K562 (cell line): Measurements from ENCODE around the gene DNAJC1. TPM values are rescaled to one million over a fixed set of nuclear protein-coding genes. Genes with fewer than 3 reads are reported as not detected.

ENCODE experiments used
- ARID1B ChIP-seq: fragments of 450-650 bp; IDR thresholded peaks from 2 replicates; pipeline ENCODE4 v1.6.1; 2016; ENCODE audit warnings: antibody characterized with exemption, mild to moderate bottlenecking, inconsistent platforms
- BCOR ChIP-seq: fragments of 450-650 bp; IDR thresholded peaks from 2 replicates; pipeline ENCODE4 v1.6.1; 2016
- BRD4 ChIP-seq: fragments of 200-600 bp; sonication (generic); IDR thresholded peaks from 2 replicates; pipeline ENCODE4 v1.6.1; 2017; ENCODE audit warnings: inconsistent platforms
- C11orf30 ChIP-seq: fragments of 450-650 bp; IDR thresholded peaks from 2 replicates; pipeline ENCODE4 v1.6.1; 2016; ENCODE audit warnings: low read depth, mild to moderate bottlenecking
- CBX5 ChIP-seq: IDR thresholded peaks from 2 replicates; pipeline ENCODE4 v1.6.1; 2014; ENCODE audit warnings: low read depth, borderline replicate concordance
- CREB1 ChIP-seq, 2 experiments: sonication (generic) in 1 of 2; formaldehyde crosslinking in 1 of 2; IDR thresholded peaks; 2 replicates each; pipeline versions ENCODE4 v1.6.1 to v1.8.0; 2012 to 2022; ENCODE audit warnings: inconsistent platforms in 1 of 2, mild to moderate bottlenecking in 1 of 2, missing genetic modification reagents in 1 of 2, moderate library complexity in 1 of 2
- ESRRA ChIP-seq: fragments of 450-650 bp; IDR thresholded peaks from 2 replicates; pipeline ENCODE4 v1.6.1; 2014; ENCODE audit warnings: low read depth, mild to moderate bottlenecking, moderate library complexity, borderline replicate concordance
- ETV6 ChIP-seq, 3 experiments: fragments of 150-350 bp in 1 of 3; sonication (generic) in 1 of 3; formaldehyde crosslinking in 1 of 3; IDR thresholded peaks; 2 replicates each; pipeline versions ENCODE4 v1.6.1 to v1.8.0; 2014 to 2022; ENCODE audit warnings: borderline replicate concordance in 2 of 3, low read depth in 2 of 3, antibody characterized with exemption in 1 of 3, low read length in 1 of 3, mild to moderate bottlenecking in 1 of 3, missing genetic modification reagents in 1 of 3
- GTF2B ChIP-seq: IDR thresholded peaks from 2 replicates; pipeline ENCODE4 v1.6.1; 2011; ENCODE audit not compliant: insufficient read length; ENCODE audit errors: extremely low read depth
- HDAC2 ChIP-seq: fragments of 450-650 bp; IDR thresholded peaks from 2 replicates; pipeline ENCODE4 v1.6.1; 2016; ENCODE audit warnings: mild to moderate bottlenecking
- JUND ChIP-seq, 2 experiments: IDR thresholded peaks; 2 replicates in 1 of 2; 3 replicates in 1 of 2; pipeline ENCODE4 v1.6.1; 2011; ENCODE audit warnings: borderline replicate concordance in 2 of 2, low read depth in 2 of 2, low read length in 2 of 2, improper control_type of control experiment in 1 of 2, missing biosample characterization in 1 of 2, missing genetic modification characterization in 1 of 2, missing genetic modification reagents in 1 of 2
- NFE2 ChIP-seq: IDR thresholded peaks from 2 replicates; pipeline ENCODE4 v1.6.1; 2014; ENCODE audit warnings: antibody characterized with exemption, low read depth
- NR4A1 ChIP-seq, 2 experiments: fragments of 250-450 bp in 1 of 2; fragments of 450-650 bp in 1 of 2; sonication (Bioruptor Pico) in 1 of 2; IDR thresholded peaks; 2 replicates each; pipeline versions ENCODE4 v1.4.0 to v1.6.1; 2016 to 2020; ENCODE audit warnings: mild to moderate bottlenecking in 2 of 2, missing compliant biosample characterization in 1 of 2, missing genetic modification characterization in 1 of 2, moderate library complexity in 1 of 2
- POLR3A ChIP-seq: IDR thresholded peaks from 2 replicates; pipeline ENCODE4 v1.6.1; 2011; ENCODE audit warnings: borderline replicate concordance, mild to moderate bottlenecking, moderate library complexity; ENCODE audit not compliant: insufficient read length, insufficient read depth; ENCODE audit errors: extremely low read depth
- PTBP1 ChIP-seq: fragments of 200-400 bp; formaldehyde crosslinking; IDR thresholded peaks from 2 replicates; pipeline ENCODE4 v1.6.1; 2017; ENCODE audit warnings: low read depth, low read length
- RB1 ChIP-seq: fragments of 450-650 bp; IDR thresholded peaks from 2 replicates; pipeline ENCODE4 v1.6.1; 2017; ENCODE audit warnings: low read depth, mild to moderate bottlenecking
- RBM25 ChIP-seq: fragments of 200-400 bp; formaldehyde crosslinking; IDR thresholded peaks from 2 replicates; pipeline ENCODE4 v1.6.1; 2018; ENCODE audit warnings: low read length, low read depth, moderate library complexity; ENCODE audit not compliant: severe bottlenecking
- ZBTB1 ChIP-seq: sonication (generic); formaldehyde crosslinking; IDR thresholded peaks from 2 replicates; pipeline ENCODE4 v1.8.1; 2023; ENCODE audit warnings: missing genetic modification reagents, low read depth, mild to moderate bottlenecking, borderline replicate concordance
- ZNF431 ChIP-seq: sonication (generic); formaldehyde crosslinking; IDR thresholded peaks from 2 replicates; pipeline ENCODE4 v1.8.0; 2022; ENCODE audit warnings: mild to moderate bottlenecking, missing genetic modification reagents
- ZNF592 ChIP-seq: fragments of 450-650 bp; IDR thresholded peaks from 2 replicates; pipeline ENCODE4 v1.6.1; 2017; ENCODE audit warnings: antibody characterized with exemption, mild to moderate bottlenecking
- ZNF780A ChIP-seq: fragments of 250-450 bp; sonication (Bioruptor Pico); IDR thresholded peaks from 2 replicates; pipeline ENCODE4 v1.5.0; 2021; ENCODE audit warnings: mild to moderate bottlenecking
- polyA plus RNA-seq, 8 experiments: library from polyadenylated mRNA; depleted of rRNA in 4 of 8; stranded (reverse) in 5 of 8; unstranded in 3 of 8; fragments of >200 nt; fragmentation: Nextera tagmentation in 2 of 8; fragmentation: Illumina TruSeq in 1 of 8; extraction: Ambion mirVana in 2 of 8; extraction: Trizol in 1 of 8; gene quantifications; 2 replicates each; pipeline versions ENCODE4 v1.2.1 to v1.2.3, GENCODE V29; 2011 to 2014; ENCODE audit warnings: inconsistent platforms in 1 of 8, missing spikeins in 1 of 8
- total RNA-seq, 7 experiments: library from RNA; depleted of rRNA in 6 of 7; stranded (reverse); fragments of >200 nt in 6 of 7; fragmentation: Illumina TruSeq in 2 of 7; extraction: Trizol in 2 of 7; gene quantifications; 2 replicates each; pipeline versions ENCODE4 v1.2.1 to v1.2.3, GENCODE V29; 2011 to 2021; ENCODE audit warnings: low replicate concordance in 1 of 7
- TF ChIP-seq, protein P1 (sequence below), 2 experiments: fragments of 250-450 bp in 1 of 2; fragments of 450-650 bp in 1 of 2; sonication (Bioruptor Pico) in 1 of 2; IDR thresholded peaks; 2 replicates each; pipeline versions ENCODE4 v1.6.1 to v1.8.0; 2016 to 2021; ENCODE audit warnings: mild to moderate bottlenecking in 2 of 2, moderate library complexity in 2 of 2, missing compliant biosample characterization in 1 of 2, missing genetic modification characterization in 1 of 2

DNAJC1 gene
- total and polyA plus RNA-seq, 9 of the 15 experiments (the other 6 are each of a cell fraction or from before 2014, with no cell fraction given): 5.4 to 77.6 (median 40.3) TPM

DNA sequence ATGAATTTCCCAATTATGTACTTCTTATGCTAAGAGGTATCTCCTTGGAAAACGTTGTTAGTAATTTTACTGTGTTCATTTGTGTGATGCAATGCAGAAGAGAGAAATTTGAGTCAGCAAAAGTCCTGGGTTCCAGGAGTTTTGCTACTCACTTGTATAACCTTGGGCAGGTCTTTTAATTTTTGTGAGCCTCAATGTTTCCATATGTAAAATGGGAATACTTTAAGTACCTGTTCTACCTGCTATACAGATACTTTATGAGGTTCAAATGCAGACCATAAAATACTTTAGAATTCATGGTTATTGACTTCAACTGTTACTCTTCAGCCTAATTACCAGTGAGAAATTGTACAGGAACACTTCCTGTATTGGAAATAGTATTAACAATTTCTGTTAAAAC is 284.0 kb downstream of the DNAJC1 start (continued):
- TF ChIP-seq ZNF592 (no peak), ETV6 (IDR thresholded peaks at IDR 0.05; ENCODE audit: borderline replicate concordance in 1 of 2, low read depth in 2 of 2, low read length in 1 of 2) (no peak), ETV6 (CRISPR knock-in tag; IDR thresholded peaks at IDR 0.05; ENCODE audit: borderline replicate concordance) (no peak), BCOR (peak; percentile 59; the same call in 1 of the 2 replicates), PTBP1 (no peak), RB1 (no peak), CREB1 (IDR thresholded peaks at IDR 0.05) (no peak), CREB1 (CRISPR knock-in tag; IDR thresholded peaks at IDR 0.05) (no peak), C11orf30 (peak; percentile 10; the same call in 1 of the 2 replicates), NFE2 (no peak), GTF2B (no peak), POLR3A (no peak), HDAC2 (no peak), BRD4 (no peak), RBM25 (peak; percentile 89), CBX5 (no peak), ZNF431 (CRISPR knock-in tag) (no peak), ZNF780A (CRISPR knock-in tag) (no peak), JUND (IDR thresholded peaks at IDR 0.05; ENCODE audit: borderline replicate concordance, low read depth, low read length) (no peak), JUND (tag; IDR thresholded peaks at IDR 0.05; ENCODE audit: borderline replicate concordance, low read depth, low read length) (no peak), ESRRA (0 out of 2 replicates have a peak, but pooled peaks have one; percentile 15), NR4A1 (CRISPR knock-in tag; IDR thresholded peaks at IDR 0.05) (no peak), NR4A1 (tag; IDR thresholded peaks at IDR 0.05) (no peak), ARID1B (no peak), ZBTB1 (CRISPR knock-in tag) (no peak)
- TF ChIP-seq, protein P1, sequence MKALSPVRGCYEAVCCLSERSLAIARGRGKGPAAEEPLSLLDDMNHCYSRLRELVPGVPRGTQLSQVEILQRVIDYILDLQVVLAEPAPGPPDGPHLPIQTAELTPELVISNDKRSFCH (CRISPR knock-in tag; IDR thresholded peaks at IDR 0.05): no peak
- TF ChIP-seq, protein P1 (tag; IDR thresholded peaks at IDR 0.05): no peak
